EH (cell line): ENCODE data around the gene SLC13A5.
"Not testable (repeated sequence)": the region's sequence is repeated elsewhere in the genome, so short reads cannot be mapped to it uniquely, and the experiment has no call there.

ENCODE experiments used
- DNase-seq: peaks from one replicate; pipeline ENCODE4 v3.0.0-alpha.2; 2015; ENCODE audit warnings: low read depth

SLC13A5 gene

DNA sequence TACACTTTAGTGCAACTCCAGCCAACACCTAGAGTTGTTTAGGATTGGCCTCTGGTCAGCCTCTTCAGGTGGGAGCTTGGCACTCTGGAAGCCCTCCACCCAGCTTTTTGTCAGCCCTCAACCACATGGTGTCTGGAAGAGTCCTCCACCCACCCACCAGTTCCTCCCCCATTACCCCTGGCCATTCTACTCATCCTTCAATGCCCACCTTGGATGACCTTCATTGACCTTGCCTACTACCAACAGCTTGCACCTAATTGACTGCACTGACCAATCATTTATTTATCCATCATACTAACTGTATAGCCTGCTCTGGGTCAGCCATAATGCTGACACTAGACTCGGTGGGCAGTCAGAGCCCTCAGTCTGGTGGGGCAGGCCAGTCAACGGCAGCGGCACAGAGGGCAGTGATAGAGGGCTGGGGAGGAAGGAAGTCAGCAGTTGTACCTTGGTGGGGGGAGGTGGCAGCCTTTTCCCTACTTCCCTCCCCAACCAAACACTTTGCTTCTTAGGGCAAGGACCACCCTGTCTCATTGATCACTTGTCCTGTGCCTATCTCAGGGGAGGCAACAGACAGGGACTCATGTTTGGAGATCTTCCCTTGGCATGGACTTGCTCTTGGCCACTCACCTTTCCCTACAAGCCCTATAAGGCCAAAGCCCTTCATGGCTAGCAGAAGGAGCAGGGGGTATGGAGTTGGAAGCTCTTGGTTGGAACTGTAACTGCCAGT is 29.3 kb downstream of the SLC13A5 start:
- DNase-seq = no peak

DNA sequence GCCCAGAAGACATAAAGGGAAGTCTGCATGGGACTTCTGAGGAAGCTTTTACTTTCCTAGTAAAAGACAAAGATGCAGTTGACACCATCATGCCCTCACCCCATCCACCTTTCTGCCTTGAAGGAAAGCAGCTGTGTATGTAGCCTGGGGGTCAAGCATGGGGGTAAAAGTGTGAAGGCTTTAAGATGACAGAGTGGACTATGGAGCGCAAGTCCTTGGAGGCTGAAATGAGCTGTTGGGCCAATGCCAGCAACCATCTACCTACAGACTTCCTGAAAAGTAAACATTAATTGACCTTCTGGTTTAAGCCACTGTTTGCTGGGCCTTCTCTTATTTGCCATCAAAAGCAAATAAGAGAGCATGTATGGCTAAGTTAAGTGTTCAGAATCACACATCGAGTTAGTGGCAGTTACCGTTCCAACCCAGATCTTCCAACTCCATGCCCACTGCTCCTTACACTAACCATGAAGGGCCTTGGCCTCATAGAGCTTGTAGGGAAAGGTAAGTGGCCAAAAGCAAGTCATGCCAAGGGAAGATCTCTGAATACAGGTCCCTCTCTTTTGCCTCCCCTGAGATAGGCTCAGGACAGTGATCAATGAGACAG is 30.0 kb downstream of the SLC13A5 start:
- no peak for DNase-seq

DNA sequence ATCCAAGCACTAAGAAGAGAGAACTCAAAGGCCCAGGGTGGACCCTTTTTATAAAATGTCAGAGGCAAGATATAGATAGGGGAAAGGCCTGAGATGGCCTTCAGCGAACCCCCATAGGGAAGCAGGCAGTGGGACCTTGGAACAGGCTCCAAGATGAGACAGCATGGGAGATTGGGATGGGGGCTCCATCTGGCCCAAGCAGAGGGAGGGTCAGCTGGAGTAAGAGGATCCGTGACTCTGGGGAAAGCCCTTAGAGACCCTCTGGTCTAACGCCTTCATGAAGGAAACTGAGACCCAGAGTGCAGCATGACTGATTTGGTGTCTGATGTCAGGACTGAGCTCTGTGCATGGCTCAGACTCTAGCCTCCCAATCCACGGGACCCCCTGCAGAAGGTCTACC is 30.8 kb downstream of the SLC13A5 start:
- DNase-seq = no peak

DNA sequence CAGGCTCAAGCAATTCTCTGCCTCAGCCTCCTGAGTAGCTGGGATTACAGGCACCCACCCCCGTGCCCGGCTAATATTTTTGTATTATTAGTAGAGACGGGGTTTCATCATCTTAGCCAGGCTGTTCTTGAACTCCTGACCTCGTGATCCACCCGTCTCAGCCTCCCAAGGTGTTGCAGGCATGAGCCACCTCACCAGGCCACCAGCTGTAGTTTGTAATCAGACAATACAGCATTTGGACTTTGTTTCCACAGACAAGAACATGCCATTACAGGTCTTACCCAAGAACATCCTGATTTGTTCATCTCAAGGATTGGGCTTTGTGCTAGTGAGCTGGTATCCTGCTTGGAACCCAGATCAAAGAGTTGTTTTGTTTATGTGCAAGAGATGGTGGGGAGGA is 31.5 kb downstream of the SLC13A5 start:
- DNase-seq = no peak

DNA sequence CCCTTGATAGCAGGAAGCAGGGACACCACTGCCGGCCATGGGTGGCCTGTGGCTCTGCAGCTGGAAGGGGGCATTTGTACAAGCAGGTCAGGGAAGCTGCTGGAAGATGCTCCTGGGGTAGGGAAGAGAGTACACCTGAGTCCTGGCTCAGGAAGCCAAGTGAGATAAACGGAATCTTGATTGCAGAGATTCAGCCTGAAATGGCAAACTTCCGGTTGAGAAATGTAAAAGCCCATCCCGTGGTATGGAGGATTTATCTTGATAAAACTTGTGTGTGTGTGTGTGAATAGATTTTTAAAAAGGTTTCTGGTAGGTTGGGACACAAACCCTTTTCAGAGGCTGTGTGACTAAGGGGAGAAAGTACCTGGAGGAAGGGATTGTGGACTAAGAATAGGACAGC is 32.0 kb downstream of the SLC13A5 start:
- DNase-seq = no peak

DNA sequence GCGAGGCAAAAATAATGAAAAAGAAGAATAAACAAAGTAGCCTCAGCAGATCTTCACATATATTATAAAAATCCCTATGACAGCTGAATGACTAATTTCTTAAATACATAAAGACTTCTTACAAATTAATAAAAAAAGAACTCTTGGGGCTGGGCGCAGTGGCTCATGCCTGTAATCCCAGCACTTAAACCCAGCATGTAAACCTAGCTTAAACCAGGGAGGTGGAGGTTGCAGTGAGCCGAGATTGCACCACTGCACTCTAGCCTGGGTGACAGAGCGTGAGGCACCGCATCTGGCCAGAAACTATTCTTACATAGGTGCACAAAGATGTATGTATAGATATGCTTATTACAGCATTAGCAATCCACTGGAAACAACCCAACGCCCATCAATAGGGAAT is 33.9 kb downstream of the SLC13A5 start:
- DNase-seq = no peak

DNA sequence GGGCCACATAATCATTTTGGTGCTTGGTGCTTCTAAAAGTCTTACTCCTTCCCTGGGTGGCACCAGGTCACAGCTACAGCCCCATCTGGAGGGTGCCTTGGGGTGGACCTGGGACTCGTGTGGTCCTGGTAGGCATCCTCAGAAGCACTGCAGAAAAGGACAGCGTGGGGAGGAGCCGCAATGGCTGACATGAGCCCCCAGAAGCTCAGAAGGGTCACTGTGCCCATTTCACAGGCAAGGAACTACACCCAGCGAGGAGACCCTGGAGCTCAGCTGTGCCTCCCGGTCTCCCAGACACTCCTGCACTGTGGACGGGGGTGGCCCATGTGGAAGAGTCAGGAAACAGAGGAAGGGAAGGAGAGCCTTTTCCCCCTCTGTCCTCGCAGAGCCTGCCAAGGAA is 35.2 kb downstream of the SLC13A5 start:
- DNase-seq = no peak

DNA sequence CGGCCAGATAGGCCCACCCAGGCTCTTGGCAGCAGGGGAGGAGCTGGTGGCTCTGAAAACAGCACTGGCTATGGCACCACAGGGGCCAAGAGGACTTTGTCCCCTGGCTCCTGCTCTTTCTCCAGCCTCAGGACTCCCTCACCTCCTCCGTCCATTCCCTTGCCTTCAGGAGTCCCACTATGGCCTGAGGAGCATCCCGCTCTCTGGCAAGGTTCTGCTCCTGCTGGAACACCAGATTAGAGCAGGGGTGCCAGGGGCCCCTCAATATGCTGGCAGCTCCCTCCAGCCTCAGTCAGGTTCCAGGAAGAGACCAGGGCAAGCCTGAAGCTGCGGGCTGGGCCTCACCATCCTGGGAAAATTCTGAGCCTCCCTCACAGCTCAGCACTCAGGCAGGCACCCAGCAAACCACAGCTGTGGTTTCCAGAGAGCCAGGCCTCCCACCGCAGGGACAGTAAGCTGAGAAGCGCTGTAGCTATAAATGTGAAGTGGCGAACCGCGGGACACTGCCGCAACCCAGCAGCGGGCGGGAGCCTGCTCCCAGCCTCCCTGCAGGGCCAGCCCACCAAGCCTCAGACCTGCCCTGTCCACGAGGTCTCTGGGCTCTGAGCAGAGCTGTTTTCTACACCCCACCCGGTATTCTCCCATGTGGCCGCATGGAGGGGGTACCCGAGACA is 35.9 kb downstream of the SLC13A5 start:
- DNase-seq = peak; percentile 67

DNA sequence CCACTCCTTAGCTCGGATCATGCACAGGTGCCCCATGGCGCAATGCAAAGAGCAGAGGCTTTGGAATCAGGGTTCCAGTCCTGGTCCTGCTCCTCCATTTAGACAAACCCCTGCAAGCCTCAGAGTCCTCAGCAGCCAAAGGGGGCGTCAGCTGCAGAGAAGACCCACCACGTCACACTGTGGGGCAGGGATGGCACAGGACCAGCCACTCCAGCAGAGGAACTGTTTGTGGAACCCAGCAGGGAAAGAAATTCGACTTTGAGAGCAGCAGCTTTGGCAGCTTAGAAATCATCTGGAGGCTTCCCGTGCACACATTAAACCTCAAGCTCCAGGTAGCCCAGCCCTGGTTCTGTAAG is 36.4 kb downstream of the SLC13A5 start:
- no peak for DNase-seq

DNA sequence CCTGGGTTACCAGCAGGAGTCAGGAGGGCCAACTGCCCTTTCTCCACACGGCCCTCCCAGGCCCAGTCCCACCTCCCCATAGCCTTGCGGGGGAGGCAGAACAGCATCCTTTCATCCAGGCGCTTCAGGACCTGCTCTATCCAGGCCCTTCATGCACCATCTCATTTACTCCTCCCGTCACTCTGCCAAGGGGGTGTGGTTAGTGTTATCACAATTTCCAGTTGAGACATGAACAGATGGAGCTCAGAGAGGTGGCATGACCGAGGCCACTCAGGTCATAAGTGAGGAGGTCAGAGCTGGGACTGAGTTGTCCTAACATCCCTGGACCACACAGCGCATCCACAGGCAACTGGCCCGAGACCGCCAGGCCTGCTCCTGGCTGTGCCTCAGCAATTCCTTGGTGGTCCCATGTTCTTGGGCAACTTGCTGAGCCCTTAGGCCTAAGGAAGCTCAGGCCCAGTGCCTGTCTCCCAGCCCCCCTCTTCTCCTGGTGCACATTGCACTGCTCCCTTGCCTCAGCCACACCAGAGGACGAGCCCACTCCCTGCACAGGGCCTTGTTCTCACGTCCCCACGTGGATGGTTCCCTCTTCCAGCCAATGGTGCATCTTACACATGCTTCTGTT is 37.9 kb downstream of the SLC13A5 start:
- DNase-seq = no peak

DNA sequence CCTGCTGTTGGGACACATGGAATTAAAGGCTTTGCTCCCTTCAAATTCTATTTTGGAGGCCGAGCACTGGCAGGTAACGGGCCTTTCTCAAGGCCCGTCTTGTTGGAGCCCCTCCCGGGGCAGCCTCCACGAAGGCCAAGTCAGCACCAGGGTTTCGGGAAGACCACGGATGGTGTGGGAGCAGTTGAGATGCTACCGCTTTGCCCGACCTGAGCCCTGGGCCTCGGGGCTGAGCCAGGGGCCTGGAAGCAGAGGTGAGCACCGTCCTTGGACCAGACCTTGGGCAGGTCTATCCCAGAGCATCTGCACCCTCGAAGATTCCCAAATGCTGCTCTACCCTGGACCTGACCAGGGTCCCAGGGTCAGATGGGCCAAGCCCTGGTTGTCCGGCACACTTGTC is 38.6 kb downstream of the SLC13A5 start:
- DNase-seq = no peak

DNA sequence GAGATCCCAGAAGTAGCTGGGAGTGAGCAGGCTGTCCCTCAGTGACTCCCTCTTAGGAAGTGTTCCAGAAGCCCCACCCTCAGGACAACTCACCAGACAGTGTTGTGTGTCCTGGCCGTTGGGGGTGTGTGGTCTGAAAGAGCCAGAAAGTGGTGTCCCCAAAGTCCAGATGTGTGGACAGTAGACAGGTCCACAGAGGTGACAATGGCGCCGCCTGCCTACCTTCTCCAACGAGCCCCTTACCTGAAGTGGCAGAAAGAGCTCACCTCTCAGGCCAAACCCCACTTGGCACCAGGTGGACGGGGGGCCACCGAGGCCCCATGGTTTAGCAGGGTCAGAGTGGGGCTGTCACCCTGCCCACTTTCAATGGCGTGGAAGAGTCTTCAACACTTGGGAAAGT is 41.7 kb downstream of the SLC13A5 start:
- no peak for DNase-seq

DNA sequence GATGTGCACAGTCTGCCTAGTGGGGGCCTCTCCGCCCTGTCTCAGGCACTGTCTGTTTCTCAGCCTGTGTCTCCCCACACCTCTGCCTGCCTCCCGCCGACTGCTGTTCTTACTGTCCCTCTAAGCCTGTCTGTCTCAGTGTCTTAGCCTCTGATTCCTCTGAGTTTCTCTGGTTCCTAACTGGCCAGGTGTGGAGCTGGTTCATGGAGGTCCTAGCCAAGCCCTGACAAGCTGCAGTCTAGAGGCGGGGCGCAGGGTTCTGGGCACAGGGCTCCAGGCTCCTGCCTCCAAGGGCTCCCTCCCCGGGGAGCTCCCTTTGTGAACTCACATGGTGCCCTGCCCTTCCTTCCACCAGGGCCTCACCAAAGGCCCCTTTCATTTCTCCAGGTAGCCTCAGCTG is 42.2 kb downstream of the SLC13A5 start:
- DNase-seq = no peak

DNA sequence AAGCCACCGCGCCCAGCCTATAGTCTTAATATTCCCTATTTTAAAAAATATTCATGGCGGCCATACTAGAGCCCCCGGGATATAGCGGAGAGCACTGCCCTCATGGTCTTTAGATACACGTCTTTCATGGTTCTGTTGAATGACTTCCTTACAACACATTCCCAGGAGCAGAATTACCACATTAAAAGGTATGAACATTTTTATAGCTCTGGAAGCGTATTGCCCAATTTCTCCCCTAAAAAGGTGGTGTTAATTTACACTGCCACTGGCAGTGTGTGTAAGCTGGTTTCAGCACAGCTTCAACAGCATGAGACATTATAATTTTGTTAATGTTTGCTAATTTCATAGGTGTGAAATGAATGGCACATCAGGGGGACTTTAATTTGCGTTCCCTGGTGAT is 42.6 kb downstream of the SLC13A5 start:
- DNase-seq = no peak

DNA sequence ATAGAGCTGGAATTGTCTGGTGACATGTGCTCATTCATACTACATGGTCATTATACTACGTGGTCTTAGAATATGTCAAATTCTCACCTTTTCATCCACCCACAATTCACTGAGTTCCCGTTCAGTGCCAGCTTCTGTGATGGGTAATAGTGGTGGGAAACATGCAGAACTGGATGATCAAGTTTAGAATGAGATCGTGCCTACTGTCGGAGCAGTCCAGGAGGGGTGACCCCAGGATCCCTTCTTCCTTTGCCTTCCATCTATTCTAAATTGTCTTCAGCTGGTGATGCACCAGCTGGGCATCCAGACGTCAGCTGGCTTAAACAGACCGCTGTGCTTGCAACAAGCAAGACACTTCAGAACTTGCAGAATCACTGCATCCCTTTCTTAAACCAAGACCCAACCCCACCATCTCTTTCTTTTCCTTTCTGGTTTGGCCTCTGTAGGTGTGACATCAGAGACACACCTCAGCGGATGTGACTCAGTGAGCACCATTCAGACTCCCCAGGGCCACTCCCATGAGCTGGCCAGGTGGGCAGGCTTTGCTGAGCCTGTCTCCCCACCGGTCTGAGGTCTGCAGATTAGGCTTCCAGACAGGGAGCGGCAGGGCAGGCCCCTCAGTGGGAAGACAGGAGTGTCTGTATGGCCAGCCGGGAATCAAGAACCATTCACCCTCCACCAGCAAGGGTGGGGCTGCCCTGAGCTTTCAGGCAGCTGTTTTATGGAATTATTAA is 43.5 kb downstream of the SLC13A5 start:
- no peak for DNase-seq

DNA sequence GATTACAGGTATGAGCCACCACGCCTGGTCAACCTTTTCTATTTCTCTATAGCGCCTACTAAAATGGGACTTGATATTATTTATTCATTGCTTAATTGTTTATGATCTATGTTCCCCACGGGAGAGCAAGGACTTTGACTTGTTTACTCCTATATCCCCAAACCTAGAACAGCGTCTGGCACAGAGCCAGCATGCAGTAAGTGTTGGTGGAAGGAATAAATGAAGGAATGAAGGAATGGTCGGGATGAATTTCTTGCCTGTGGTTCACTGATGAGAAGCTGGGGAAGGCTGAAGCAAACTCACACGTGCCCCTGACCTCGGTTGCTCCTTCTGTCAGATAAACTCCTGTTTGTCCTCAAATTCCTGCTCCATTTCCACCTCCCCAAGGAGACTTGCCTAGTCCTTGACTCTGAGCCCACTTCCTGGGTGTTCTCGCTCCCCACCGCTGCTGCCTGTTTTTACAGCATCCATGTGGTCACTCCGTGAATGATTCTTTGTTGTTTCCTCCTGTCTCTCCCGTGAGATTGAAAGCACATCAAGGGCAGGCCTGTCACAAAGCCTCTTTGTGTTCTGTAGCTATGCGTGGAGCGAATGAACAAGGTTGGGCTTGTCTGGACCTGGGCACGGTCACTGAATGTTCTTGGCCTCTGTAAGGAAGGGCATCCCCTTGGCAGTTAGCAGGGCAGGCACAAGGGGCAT is 44.3 kb downstream of the SLC13A5 start:
- no peak for DNase-seq

DNA sequence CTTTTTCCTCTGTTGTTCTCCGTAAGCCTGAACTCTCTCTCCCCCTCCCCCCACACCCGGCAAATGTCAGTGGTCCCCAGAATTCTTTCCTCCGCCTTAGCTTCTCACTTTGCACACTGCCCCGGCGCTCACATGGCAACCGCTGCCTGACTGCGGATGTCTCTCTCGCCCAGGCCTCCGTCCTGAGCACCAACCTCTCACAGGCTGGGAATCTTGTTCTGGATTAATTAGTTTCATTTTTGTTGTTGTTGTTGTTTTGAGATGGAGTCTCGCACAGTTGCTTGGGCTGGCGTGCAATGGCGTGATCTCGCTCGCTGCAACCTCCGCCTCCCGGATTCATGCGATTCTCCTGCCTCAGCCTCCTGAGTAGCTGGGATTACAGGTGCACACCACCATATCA is 45.0 kb downstream of the SLC13A5 start:
- no peak for DNase-seq

DNA sequence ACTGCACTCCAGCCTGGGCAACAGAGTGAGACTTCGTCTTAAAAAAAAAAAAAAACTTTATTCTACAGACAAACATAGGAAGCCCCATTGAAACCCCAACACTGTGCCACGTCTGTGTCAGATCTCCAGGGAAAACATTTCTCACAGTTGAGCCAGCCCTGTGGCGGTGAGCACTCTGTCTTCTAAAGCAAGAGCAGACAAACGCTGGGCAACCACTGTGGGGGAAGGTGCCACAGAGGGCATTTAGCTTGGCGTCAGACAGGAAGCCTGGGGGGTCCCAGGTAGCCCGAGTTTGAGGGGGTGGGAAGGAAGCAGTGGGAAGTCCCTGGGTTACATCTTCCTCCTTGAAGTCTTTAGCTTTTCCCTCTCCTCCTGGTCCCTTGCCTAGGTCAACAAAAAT is 45.7 kb downstream of the SLC13A5 start:
- no peak for DNase-seq

DNA sequence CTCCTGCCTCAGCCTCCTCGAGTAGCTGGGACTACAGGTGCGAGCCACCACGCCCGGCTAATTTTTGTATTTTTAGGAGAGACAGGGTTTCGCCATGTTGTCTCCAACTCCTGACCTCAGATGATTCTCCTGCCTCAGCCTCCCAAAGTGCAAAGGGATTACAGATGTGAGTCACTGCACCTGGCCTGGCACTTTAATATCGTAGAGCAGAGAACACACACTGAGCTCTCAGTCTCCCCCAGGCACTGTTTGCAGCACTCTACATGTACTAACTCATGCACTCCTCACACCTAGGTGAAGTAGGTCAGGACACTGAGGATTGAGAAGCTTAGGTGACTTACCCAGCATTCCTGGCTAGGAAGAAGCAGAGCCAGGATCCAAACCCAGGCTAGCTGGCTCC is 46.6 kb downstream of the SLC13A5 start:
- no peak for DNase-seq

DNA sequence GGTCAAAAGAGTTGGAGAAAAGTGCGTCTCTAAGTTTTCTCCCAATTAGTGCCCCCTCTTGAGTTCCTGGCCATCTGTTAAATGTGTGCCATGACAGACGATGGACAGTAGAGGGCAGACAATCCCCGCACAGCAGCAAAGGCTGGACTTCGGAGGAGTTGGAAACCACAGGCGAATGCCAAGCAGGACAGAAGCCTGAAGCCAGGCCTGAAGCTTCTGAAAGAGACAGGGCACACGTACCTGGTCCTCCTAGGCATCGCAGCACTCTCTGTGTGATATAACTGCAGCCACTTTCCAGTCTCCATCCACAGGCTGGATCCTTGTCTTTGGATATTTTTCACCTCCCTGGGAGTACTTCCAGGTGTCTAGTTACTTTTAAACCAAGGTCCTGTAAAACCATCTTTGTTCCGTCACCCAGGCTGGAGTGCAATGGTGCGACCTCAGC is 47.1 kb downstream of the SLC13A5 start:
- DNase-seq = peak; percentile 82

DNA sequence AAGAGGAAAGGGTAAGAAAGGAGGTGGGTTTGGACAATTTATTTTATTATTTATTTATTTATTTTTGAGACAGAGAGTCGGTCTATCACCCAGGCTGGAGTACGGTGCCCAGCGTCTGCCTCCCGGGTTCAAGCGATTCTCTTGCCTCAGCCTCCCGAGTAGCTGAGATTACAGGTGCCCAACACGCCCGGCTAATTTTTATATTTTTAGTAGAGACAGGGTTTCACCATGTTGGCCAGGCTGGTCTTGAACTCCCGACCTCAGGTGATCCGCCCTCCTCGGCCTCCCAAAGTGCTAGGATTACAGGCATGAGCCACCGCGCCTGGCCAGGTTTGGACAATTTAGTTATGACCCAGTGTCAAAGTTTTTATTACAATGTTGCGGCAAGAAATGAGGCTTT is 50.0 kb downstream of the SLC13A5 start:
- not testable (repeated sequence) for DNase-seq

DNA sequence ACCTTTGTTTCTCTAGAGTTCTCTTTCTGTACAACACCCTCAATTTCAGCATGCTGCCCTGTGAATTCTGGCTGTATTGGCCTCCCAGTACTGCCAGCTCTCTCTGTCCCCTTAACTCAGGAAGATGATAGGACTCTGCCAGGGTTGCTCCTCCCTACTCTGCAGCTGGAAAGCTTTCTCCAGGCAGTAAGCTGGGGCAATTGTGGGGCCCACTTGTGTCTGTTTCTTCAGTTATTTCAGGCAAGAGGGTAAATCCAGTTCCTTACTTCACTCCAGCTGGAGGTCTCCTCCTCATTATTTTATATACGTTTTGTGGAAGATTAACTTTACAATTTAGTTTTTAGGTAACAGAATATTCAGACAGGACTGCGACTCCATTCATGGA is 51.7 kb downstream of the SLC13A5 start:
- no peak for DNase-seq
